CD1c-positive myeloid dendritic cell (primary cell): ENCODE data around the gene IFITM1.
"Not testable (repeated sequence)": the region's sequence is repeated elsewhere in the genome, so short reads cannot be mapped to it uniquely, and the experiment has no call there.

Experiments
- DNase-seq: peaks from one replicate; pipeline ENCODE4 v3.0.0-alpha.2; 2016; ENCODE audit errors: extremely low spot score

Gene IFITM1

DNA sequence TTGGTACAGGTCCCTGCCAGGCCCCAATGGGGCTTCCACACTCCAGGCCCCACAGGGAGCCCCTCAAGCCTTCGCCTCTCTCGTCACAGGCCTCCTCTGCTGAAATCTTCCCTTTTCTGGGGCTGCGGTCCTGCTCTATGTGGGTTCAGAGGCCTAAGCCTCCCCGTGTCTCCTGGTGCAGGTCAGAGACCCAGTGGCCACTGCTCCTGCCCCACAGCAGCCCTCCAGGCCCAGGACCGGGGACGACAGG is 12.7 kb downstream of the IFITM1 start:
- DNase-seq = no peak

DNA sequence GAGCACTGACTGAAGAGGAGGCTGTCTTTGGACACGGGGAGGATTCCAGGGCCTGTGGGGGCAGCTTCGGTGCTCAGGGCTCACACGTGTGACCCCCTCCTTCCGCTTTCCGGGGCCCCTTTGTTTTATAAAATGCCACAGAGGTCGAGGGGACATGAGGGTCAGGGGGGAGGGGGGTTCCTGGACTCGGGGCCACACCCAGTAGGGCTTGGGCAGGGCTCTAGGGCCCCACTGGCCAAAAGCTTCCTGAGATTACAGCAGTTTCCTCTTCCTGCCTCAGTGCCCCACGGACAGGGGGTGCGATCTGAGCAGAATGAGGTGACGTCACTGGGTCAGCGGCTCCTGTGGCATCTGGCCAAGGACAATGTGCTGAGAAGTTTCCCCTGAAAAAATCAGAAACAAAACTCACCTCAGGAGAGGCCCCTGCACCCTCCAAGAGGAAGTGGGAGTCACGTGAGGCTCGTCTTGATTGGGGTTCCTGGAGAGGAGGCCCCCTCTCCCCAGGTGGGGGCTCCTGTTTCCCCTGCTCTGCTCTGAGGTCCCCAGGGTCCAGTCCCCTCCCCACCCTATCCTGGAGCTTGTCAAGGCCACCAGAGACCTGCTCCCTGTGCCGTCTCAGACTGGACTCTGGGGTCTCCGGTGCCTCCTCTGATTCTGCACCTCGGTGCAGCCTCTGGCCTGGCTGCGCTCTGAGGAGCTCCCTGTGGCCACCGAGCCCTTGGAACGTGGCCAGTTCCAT is 13.2 kb downstream of the IFITM1 start:
- peak; percentile 69 for DNase-seq

DNA sequence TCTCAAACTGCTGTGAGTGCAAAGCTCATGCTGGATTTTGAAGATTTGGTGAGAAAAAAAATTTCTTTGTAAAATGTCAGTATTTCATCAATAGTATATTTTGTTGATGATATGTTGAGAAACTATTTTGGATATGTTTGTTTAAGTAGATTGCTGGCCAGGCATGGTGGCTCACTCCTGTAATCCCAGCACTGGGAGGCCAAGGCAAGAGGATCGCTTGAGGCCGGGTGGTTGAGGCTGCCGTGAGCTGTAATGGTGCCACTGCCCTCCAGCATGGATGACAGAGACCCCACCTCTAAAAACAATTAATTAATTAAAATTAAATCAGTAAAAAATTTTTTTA is 13.7 kb downstream of the IFITM1 start:
- no peak for DNase-seq

GRCh38 chr11:328012-328411 is 14.2 kb downstream of the IFITM1 start:
- no peak for DNase-seq

GRCh38 chr11:328516-329100 is 14.8 kb downstream of the IFITM1 start:
- not testable (repeated sequence) for DNase-seq

DNA sequence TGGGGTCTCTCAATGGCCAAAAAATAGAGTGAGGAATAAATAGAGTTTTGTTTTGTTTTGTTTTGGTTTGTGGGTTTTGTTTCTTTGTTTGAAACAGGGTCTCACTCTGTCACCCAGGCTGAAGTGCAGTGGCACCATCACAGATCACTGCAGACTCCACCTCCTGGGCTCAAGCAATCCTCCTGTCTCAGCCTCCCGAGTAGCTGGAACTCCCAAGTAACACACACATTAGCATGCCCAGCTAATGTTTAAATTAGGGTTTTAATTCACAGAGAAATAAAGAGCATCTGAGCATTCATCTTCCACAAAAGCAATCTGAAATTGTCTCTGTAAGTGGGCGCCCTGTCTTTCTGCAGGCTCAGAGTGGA is 16.0 kb downstream of the IFITM1 start:
- DNase-seq = no peak

- DNase-seq = no peak
Measured at GRCh38 chr11:330307-330693, 16.5 kb downstream of the IFITM1 start.

DNA sequence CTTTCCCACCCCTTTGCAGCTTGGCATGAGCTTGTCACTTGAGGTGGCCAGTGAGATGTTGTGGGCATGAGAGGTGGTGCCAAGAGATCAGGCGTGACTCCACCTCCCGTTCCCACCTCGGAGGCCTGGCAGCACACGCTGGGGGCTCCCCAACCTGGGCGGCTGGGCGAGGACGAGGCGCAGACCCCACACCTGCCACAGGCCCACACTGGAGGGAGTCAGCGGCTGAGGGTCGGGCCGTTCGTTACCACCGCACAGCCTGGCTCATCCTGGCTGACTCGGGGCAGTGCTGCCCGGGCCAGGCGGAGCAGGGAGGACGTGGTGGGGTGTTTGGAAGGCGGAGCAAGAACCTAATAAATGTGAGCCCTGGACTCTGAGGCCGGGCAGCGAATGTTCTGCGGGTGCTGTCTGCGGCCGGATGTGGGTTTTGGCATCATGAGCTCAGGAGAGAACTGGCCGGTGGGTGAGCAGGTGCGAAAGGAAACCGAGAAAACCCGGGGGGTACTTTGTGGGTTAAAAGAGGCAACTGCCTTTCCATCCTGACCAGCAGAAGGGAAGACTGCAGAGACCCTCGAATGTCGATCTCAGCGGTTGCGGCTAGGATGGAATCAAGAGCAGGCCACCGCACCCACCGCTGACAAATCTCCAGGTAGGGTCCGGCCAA is 17.0 kb downstream of the IFITM1 start:
- DNase-seq = no peak

- DNase-seq = no peak
Measured at GRCh38 chr11:331358-332060, 17.7 kb downstream of the IFITM1 start.

GRCh38 chr11:332651-333480 is 19.0 kb downstream of the IFITM1 start:
- no peak for DNase-seq

DNA sequence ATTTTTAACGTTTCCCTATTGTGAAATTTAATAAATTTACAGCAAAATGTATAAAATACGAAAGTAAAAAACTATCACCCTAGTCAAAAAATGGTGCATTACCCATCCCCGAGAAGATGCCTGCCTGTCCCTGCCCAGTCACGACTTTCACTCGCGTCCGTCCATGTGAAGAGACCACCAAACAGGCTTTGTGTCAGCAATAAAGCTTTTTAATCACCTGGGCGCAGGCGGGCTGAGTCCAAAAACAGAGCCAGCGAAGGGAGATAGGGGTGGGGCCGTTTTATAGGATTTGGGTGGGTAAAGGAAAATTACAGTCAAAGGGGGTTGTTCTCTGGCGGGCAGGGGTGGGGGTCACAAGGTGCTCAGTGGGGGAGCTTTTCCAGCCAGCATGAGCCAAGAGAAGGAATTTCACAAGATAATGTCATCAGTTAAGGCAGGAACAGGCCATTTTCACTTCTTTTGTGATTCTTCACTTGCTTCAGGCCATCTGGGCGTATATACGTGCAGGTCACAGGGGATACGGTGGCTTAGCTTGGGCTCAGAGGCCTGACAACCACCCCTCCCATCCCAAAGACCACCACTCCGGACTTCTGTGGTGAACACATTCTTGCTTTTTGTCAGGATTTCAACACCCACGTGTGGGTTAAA is 19.9 kb downstream of the IFITM1 start:
- not testable (repeated sequence) for DNase-seq

GRCh38 chr11:334264-334994 is 20.6 kb downstream of the IFITM1 start:
- no peak for DNase-seq

GRCh38 chr11:335779-336658 is 22.2 kb downstream of the IFITM1 start:
- peak; percentile 54 for DNase-seq

DNA sequence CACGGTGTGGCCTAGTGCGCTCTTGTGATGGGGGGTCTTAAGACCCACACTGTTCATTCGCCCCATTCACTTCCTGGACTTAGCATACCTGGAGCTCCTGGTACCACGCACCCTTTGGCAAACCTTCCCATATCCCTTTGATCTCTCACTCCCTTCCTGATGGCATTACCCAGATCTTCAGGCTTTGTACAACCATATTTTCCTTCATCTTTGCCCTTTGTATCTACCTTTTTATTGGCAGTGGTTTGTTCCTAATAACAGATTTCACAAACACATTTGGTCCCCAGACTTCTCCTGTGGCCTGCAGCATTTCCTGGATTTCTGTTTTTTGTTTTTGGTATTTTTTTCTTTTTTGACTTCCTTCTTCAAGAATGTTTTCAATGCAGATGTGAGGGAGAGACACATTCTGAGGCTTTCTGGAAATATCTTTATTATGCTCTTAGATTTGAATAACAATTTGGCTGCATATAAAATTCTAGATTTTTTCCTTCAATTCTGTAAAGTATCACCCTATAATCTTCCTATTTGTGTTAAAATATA is 22.9 kb downstream of the IFITM1 start:
- DNase-seq = no peak

DNA sequence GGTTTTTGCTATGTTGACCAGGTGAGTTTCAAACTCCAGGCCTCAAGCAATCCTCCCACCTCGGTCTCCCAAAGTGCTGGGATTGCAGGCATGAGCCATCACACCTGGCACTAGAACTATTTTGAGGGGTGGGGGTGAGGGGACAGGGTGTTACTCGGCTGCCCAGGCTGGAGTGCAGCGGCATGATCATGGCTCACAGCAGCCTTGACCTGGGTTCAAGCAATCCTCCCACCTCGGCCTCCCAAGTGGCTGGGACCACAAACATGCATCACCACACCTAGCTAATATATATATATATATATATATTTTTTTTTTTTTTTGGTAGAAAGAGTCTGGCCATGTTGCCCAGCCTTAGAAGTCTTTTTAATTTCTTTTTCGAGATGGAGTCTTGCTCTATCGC is 23.9 kb downstream of the IFITM1 start:
- DNase-seq = no peak

GRCh38 chr11:339963-340362 is 26.1 kb downstream of the IFITM1 start:
- no peak for DNase-seq

DNA sequence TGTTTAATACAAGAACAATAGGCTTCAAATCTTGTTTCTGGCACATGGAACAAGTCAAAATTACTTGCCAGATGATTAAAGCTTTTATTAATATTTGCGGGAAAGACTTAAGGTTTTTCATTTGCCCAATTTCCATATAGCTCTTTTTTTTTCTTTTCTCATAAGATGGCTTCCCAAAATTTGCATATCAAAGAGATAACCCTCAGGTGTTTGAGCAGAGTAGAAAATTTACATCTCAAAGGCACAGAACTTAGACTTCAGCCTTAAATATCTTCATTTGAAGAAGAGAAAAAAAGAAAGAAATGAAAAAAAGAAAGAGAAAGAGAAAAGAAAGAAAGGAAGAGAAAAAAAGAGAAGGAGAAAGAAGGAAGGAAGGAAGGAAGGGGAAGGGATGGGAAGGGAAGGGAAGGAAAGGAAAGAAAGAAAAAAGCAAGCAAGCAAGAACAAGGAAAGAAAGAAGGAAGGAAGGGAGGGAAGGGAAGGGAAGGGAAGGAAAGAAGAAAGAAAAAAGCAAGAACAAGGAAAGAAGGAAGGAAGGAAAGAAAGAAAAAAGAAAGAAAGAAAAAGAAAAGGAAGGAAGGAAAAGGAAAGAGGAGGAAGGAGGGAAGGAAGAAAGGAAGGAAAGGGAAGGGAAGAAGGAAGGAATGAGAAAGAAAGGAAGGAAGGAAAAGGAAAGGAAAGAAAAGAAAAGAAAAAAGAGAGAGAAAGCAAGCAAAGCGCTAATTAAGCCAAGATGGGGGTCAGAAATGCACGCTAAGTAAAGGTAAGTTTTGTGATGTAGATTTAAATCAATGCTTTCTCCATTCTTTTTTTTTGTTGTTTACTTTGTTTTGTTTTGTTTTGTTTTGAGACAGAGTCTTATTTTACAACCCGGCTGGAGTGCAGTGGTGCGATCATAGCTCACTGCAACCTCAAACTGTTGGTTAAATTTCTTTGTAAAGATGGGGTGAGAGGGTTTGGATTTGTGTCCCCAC is 27.0 kb downstream of the IFITM1 start:
- no peak for DNase-seq

DNA sequence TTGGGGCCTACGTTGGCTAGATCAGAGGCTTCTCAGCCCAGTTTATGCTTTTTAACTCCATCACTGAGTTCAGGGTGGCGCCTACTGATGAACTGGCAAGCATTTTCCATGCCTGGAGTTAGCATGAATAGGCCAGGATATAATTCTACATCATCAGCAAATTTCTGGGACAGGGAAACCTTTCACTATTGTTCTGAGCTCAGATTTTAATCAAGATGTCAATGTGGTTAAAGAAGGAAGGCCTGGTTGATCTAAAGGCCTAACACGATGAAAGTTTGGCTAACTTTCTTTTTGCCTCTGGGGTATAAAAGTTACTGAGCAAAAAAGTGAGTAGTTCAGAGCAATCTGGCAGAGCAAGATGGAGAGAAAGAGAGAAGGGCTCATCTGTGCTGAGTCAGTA is 28.5 kb downstream of the IFITM1 start:
- no peak for DNase-seq
